ENCODE measurements around the gene HVCN1. TPM values are rescaled to one million over a fixed set of nuclear protein-coding genes. Genes with fewer than 3 reads are reported as not detected.

HVCN1 gene
- total and polyA plus RNA-seq, 8 donors = 10.7 to 19.3 (median 17.0) TPM

- Histone ChIP-seq H3K4me3 (no peak overlapping the region), H3K27ac (no peak overlapping the region), H3K36me3 (peaks cover 0 to 4% of the 10 kb centered on the region in 2 donors), H3K9me3 (no peaks in the 10 kb centered on the region), H3K4me1 (peaks cover 0 to 5% of the 10 kb centered on the region in 2 donors), H3K27me3 (no peaks in the 10 kb centered on the region)
- ATAC-seq (no peak), DNase-seq (no peak)
- no peak for TF ChIP-seq CTCF (IDR thresholded peaks at IDR 0.05)
- intact Hi-C loops (cut with DNase I) = no loop called here
These were observed 69.4 kb downstream of the HVCN1 start for GRCh38 chr12:110619534-110619953.

DNA sequence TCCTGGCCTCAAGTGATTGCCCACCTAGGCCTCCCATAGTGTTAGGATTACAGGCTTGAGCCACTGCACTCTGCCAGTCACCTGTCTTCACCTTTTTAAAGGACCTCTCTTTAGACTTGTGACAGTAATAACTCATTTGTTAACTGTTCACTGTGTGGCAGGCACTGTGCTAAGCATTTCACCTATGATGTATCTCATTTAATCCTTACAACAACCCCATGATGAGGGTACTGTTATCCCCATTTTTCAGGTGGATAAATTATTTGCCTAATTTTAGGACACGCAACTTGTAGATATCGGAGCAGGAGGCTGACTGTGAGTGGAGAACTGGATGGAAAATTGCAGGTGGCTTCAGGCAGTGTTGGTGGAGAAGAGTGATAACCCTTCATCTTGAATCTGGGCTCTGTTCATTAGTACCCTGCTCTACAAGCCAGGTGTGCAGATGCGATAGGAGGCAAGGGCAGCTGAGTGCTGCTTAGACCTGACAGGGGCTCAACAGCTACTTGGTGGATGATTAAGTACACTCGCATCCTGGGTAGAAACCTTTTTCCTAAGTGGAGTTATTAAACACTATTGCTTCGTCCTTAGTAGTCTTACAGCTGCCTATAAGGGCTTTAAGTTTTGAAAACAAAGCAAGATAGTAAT is 72.3 kb downstream of the HVCN1 start:
- Histone ChIP-seq H3K27ac (no peak overlapping the region), H3K4me3 (no peak overlapping the region), H3K4me1 (peaks cover 4 to 15% of the 10 kb centered on the region in 2 donors), H3K9me3 (no peaks in the 10 kb centered on the region), H3K36me3 (no peaks in the 10 kb centered on the region), H3K27me3 (no peaks in the 10 kb centered on the region)
- ATAC-seq = no peak
- intact Hi-C loops (cut with DNase I) = no loop called here
- DNase-seq = no peak
- TF ChIP-seq CTCF (IDR thresholded peaks at IDR 0.05) = no peak

DNA sequence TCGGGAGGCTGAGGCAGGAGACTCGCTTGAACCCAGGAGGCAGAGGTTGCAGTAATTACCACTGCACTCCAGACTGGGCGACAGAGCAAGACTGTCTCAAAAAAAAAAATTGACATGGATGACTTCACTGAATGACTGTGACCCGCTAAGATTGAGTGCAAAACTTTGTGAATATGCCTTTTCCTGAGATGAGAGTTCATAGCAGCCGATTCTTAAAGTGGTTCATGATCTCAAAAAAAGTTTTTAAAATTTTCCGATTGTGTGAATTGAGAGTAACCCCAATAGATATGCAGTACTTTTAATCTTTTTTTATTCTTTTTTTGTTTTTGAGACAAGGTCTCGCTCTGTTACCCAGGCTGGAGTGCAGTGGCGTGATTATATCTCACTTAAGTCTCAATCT is 73.7 kb downstream of the HVCN1 start:
- Histone ChIP-seq H3K36me3 (no peaks in the 10 kb centered on the region), H3K4me3 (no peak overlapping the region), H3K4me1 (peaks cover 4 to 15% of the 10 kb centered on the region in 2 donors), H3K9me3 (no peaks in the 10 kb centered on the region), H3K27me3 (no peaks in the 10 kb centered on the region), H3K27ac (no peak overlapping the region)
- no peak for DNase-seq
- no peak for TF ChIP-seq CTCF (IDR thresholded peaks at IDR 0.05)
- no peak for ATAC-seq
- intact Hi-C loops (cut with DNase I) = no loop called here

DNA sequence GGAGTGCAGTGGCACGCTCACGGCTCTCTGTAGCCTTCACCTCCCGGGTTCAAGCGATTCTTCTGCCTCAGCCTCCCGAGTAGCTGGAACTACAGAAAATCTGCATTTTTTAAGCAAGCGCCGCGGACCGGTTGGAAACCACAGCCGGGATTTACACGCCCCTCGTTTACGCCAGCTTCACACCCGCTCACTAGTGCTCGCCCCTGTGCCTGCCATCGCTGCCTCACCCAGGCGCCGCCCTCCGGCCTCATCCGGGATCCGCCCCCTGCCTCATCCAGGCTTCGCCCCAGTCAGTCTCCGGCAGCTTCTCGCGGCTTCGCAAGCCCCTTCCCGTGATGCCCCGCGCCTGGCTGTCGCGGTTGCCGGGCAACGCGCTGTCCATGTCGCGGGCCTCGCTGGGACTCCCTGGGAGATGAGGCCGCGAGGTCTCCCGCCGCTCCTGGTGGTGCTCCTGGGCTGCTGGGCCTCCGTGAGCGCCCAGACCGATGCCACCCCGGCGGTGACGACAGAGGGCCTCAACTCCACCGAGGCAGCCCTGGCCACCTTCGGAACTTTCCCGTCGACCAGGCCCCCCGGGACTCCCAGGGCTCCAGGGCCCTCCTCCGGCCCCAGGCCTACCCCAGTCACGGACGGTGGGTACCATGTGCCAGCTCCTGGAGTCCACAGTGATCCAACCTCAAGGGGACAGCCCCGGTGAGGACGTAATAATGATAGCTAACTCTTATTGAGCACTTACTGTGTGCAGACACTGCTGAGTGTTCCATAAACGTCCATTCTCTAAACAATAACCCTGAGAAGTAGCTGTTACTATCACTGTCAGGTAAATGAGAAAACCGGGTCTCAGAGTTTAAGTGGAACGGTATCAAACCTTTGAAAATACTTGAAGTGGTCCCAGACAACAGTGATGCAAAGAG is 74.9 kb downstream of the HVCN1 start, which contains the start of gene TCTN1:
TSS of gene TCTN1 (plus strand) at position 359 of the 914 bp plus-strand sequence. CDS start at position 413, 54 bp downstream.
- TF ChIP-seq CTCF (IDR thresholded peaks at IDR 0.05) = no peak
- ATAC-seq = peak; percentile 100
- peak; percentile 93 to 100 (median 98) for DNase-seq
- intact Hi-C loops (cut with DNase I) = no loop called here
- H3K36me3 ChIP-seq = no peaks in the 10 kb centered on the region
- H3K9me3 ChIP-seq = no peaks in the 10 kb centered on the region
- H3K27ac ChIP-seq = peak within 1 kb of the TSS; percentile 71 to 79
- H3K4me1 ChIP-seq = peaks cover 4 to 15% of the 10 kb centered on the region in 2 donors
- peak within 1 kb of the TSS; percentile 56 to 63 for H3K4me3 ChIP-seq
- no peaks in the 10 kb centered on the region for H3K27me3 ChIP-seq

Measured in left lung (tissue), 10 donors.